ENCODE measurements around the gene MCC. TPM values are rescaled to one million over a fixed set of nuclear protein-coding genes. Genes with fewer than 3 reads are reported as not detected.

MCC gene
- total and polyA plus RNA-seq, 2 experiments from 2014 or later, result 3.4 to 8.8 TPM

DNA sequence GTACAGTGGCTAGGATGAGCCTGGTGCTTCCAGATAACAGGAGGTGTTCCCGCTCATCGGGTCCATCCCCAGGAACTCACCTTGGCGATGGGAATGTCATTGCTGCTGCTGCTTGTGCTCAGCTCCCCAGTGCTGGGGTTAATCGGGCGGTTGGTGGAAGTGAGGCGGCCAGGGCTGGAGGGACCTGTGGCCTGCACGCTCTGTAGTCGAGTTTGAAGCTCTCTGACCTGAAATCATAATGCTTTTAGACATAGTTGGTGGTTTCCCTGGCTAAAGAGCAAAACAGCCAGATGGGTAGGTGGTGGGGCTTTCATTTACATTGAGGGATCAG, 403.2 kb downstream of the MCC start:
- Histone ChIP-seq H3K27me3 (replicated peaks; ENCODE audit: insufficient read depth) (no peaks in the 10 kb centered on the region), H3K9me2 (ENCODE audit: insufficient read depth) (no peaks in the 10 kb centered on the region), H3F3A (ENCODE audit: insufficient read depth) (peaks cover 24% of the 10 kb centered on the region), H3K4me2 (ENCODE audit: unreplicated experiment) (no peak overlapping the region), H3K4me1 (ENCODE audit: insufficient read depth) (peaks cover 18% of the 10 kb centered on the region), H3K9me3 (ENCODE audit: low read depth) (no peaks in the 10 kb centered on the region), H3K27ac (no peak overlapping the region), H3K4me3 (no peak overlapping the region), H3K79me2 (ENCODE audit: insufficient read depth) (no peaks in the 10 kb centered on the region), H3K36me3 (ENCODE audit: low read depth) (no peaks in the 10 kb centered on the region), H4K20me1 (ENCODE audit: insufficient read depth) (no peaks in the 10 kb centered on the region), H3K9ac (no peak overlapping the region), H2AFZ (no peak overlapping the region)
- in situ Hi-C loops (cut with MboI), result no loop called here
- DNase-seq, result no peak
- 90 to 91% methylated on average over 8 of the region's 8 CpGs for WGBS, 2 experiments (ENCODE audit: low coverage in 1 of 2, low lambda C conversion rate in 2 of 2, missing lambda C conversion rate in 2 of 2)
- TF ChIP-seq EZH2phosphoT487 (IDR thresholded peaks at IDR 0.05; ENCODE audit: insufficient read depth, low read depth), result no peak
- TF ChIP-seq EZH2 (IDR thresholded peaks at IDR 0.05; ENCODE audit: insufficient read depth, poor library complexity, severe bottlenecking), result no peak

- no peaks in the 10 kb centered on the region for H4K20me1 ChIP-seq (ENCODE audit: insufficient read depth)
- H3K27ac ChIP-seq, result no peak overlapping the region
- H3K9me3 ChIP-seq (ENCODE audit: low read depth), result no peaks in the 10 kb centered on the region
- H3K4me2 ChIP-seq (ENCODE audit: unreplicated experiment), result no peak overlapping the region
- no peaks in the 10 kb centered on the region for H3K9me2 ChIP-seq (ENCODE audit: insufficient read depth)
- WGBS, 2 experiments (ENCODE audit: low coverage in 1 of 2, low lambda C conversion rate in 2 of 2, missing lambda C conversion rate in 2 of 2), result 89% methylated on average over 3 of the region's 3 CpGs
- H3K36me3 ChIP-seq (ENCODE audit: low read depth), result no peaks in the 10 kb centered on the region
- H3K27me3 ChIP-seq (replicated peaks; ENCODE audit: insufficient read depth), result no peaks in the 10 kb centered on the region
- peaks cover 24% of the 10 kb centered on the region for H3F3A ChIP-seq (ENCODE audit: insufficient read depth)
- TF ChIP-seq EZH2phosphoT487 (IDR thresholded peaks at IDR 0.05; ENCODE audit: insufficient read depth, low read depth) (no peak), EZH2 (IDR thresholded peaks at IDR 0.05; ENCODE audit: insufficient read depth, poor library complexity, severe bottlenecking) (no peak)
- in situ Hi-C loops (cut with MboI), result no loop called here
- peaks cover 18% of the 10 kb centered on the region for H3K4me1 ChIP-seq (ENCODE audit: insufficient read depth)
- DNase-seq, result no peak
- H3K4me3 ChIP-seq, result no peak overlapping the region
- no peak overlapping the region for H3K9ac ChIP-seq
- no peak overlapping the region for H2AFZ ChIP-seq
- H3K79me2 ChIP-seq (ENCODE audit: insufficient read depth), result no peaks in the 10 kb centered on the region
These were observed 403.7 kb downstream of the MCC start for GRCh38 chr5:113084402-113085083.

DNA sequence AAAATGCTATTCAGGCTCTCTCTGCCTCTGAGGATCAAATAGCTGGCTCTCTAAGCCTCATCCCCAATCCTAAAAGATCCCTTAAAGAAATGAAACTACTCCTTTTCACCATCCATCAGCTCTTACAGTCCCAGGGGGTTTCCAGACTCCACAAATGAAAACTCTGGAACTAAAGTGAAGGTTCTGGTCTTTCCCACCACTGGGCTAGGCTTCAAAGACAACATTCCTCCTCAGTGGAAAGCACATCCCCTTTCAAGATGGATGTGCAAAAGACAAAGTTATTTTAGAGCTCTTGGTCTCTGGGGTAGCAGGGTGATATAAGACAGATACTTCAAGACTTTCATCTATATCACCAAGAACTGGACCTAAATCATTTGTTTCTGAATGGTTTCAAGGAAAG, 404.8 kb downstream of the MCC start:
- Histone ChIP-seq H3K4me1 (ENCODE audit: insufficient read depth) (peaks cover 18% of the 10 kb centered on the region), H3K9me2 (ENCODE audit: insufficient read depth) (no peaks in the 10 kb centered on the region), H4K20me1 (ENCODE audit: insufficient read depth) (no peaks in the 10 kb centered on the region), H3K4me2 (ENCODE audit: unreplicated experiment) (no peak overlapping the region), H3K36me3 (ENCODE audit: low read depth) (no peaks in the 10 kb centered on the region), H3K4me3 (no peak overlapping the region), H3K79me2 (ENCODE audit: insufficient read depth) (no peaks in the 10 kb centered on the region), H3K9me3 (ENCODE audit: low read depth) (no peaks in the 10 kb centered on the region), H3K9ac (no peak overlapping the region), H3F3A (ENCODE audit: insufficient read depth) (peaks cover 24% of the 10 kb centered on the region), H3K27ac (no peak overlapping the region), H2AFZ (no peak overlapping the region), H3K27me3 (replicated peaks; ENCODE audit: insufficient read depth) (no peaks in the 10 kb centered on the region)
- TF ChIP-seq EZH2phosphoT487 (IDR thresholded peaks at IDR 0.05; ENCODE audit: insufficient read depth, low read depth) (no peak), EZH2 (IDR thresholded peaks at IDR 0.05; ENCODE audit: insufficient read depth, poor library complexity, severe bottlenecking) (no peak)
- no peak for DNase-seq
- in situ Hi-C loops (cut with MboI), result no loop called here

GRCh38 chr5:113082547-113082905, 405.7 kb downstream of the MCC start:
- Histone ChIP-seq H3K4me3 (no peak overlapping the region), H3K4me1 (ENCODE audit: insufficient read depth) (peaks cover 18% of the 10 kb centered on the region), H3K9ac (no peak overlapping the region), H3K4me2 (ENCODE audit: unreplicated experiment) (no peak overlapping the region), H3K27me3 (replicated peaks; ENCODE audit: insufficient read depth) (no peaks in the 10 kb centered on the region), H3K9me2 (ENCODE audit: insufficient read depth) (no peaks in the 10 kb centered on the region), H4K20me1 (ENCODE audit: insufficient read depth) (no peaks in the 10 kb centered on the region), H2AFZ (no peak overlapping the region), H3K9me3 (ENCODE audit: low read depth) (no peaks in the 10 kb centered on the region), H3K36me3 (ENCODE audit: low read depth) (no peaks in the 10 kb centered on the region), H3K27ac (peak overlapping the region; percentile 69), H3K79me2 (ENCODE audit: insufficient read depth) (no peaks in the 10 kb centered on the region), H3F3A (ENCODE audit: insufficient read depth) (peaks cover 24% of the 10 kb centered on the region)
- 86 to 87% methylated on average over 7 of the region's 7 CpGs for WGBS, 2 experiments (ENCODE audit: low coverage in 1 of 2, low lambda C conversion rate in 2 of 2, missing lambda C conversion rate in 2 of 2)
- no peak for DNase-seq
- in situ Hi-C loops (cut with MboI), result no loop called here
- no peak for TF ChIP-seq EZH2 (IDR thresholded peaks at IDR 0.05; ENCODE audit: insufficient read depth, poor library complexity, severe bottlenecking)
- TF ChIP-seq EZH2phosphoT487 (IDR thresholded peaks at IDR 0.05; ENCODE audit: insufficient read depth, low read depth), result no peak
